NK-92 treated with Interleukin-12 subunit alpha and Interleukin-12 subunit beta, amount 100 ng/mL, for 24 hours (cell line): ENCODE data around the gene TLCD2.
"Not testable (repeated sequence)": the region's sequence is repeated elsewhere in the genome, so short reads cannot be mapped to it uniquely, and the experiment has no call there.

Source experiments
- DNase-seq: peaks from one replicate; lab custom pipeline; 2025; lab: John Stamatoyannopoulos, UW

The TLCD2 gene

GRCh38 chr17:1716076-1716911 is 6.1 kb upstream of the TLCD2 start:
- peak; percentile 96 for DNase-seq

GRCh38 chr17:1715803-1716075 is 5.6 kb upstream of the TLCD2 start:
- DNase-seq = no peak

GRCh38 chr17:1714980-1715802 is 5.0 kb upstream of the TLCD2 start:
- no peak for DNase-seq

- DNase-seq = no peak
Measured at GRCh38 chr17:1714427-1714979, 4.3 kb upstream of the TLCD2 start.

- no peak for DNase-seq
Measured at GRCh38 chr17:1713878-1714426, 3.8 kb upstream of the TLCD2 start.

- no peak for DNase-seq
Measured at GRCh38 chr17:1713160-1713877, 3.1 kb upstream of the TLCD2 start.

GRCh38 chr17:1712271-1712670 is 2.1 kb upstream of the TLCD2 start:
- no peak for DNase-seq

GRCh38 chr17:1711804-1712203 is 1.6 kb upstream of the TLCD2 start:
- DNase-seq = no peak

- no peak for DNase-seq
Measured at GRCh38 chr17:1710807-1711553, 803 bp upstream of the TLCD2 start.

- DNase-seq = no peak
Measured at GRCh38 chr17:1709403-1709951, 700 bp downstream of the TLCD2 start.

- DNase-seq = not testable (repeated sequence)
Measured at GRCh38 chr17:1708791-1709346, 1.3 kb downstream of the TLCD2 start.

- no peak for DNase-seq
Measured at GRCh38 chr17:1707107-1707506, 3.1 kb downstream of the TLCD2 start.

- no peak for DNase-seq
Measured at GRCh38 chr17:1705004-1705403, 5.2 kb downstream of the TLCD2 start.

GRCh38 chr17:1703063-1703462 is 7.1 kb downstream of the TLCD2 start:
- no peak for DNase-seq

GRCh38 chr17:1699891-1700290 is 10.3 kb downstream of the TLCD2 start:
- DNase-seq = not testable (repeated sequence)

- DNase-seq = no peak
Measured at GRCh38 chr17:1697681-1698080, 12.5 kb downstream of the TLCD2 start.

GRCh38 chr17:1695365-1695764 is 14.8 kb downstream of the TLCD2 start:
- no peak for DNase-seq

- DNase-seq = no peak
Measured at GRCh38 chr17:1693339-1693738, 16.8 kb downstream of the TLCD2 start.

- DNase-seq = no peak
Measured at GRCh38 chr17:1690544-1691221, 19.5 kb downstream of the TLCD2 start.

- DNase-seq = not testable (repeated sequence)
Measured at GRCh38 chr17:1688405-1688804, 21.8 kb downstream of the TLCD2 start.
